Peyer's patch (tissue), 4 donors: ENCODE measurements around the gene CHRD.
A peak's percentile ranks its signal among the peaks of the same experiment; 100 is the strongest.

Experiments
- CTCF ChIP-seq, 6 experiments: fragments of 450-650 bp in 4 of 6; fragments of 200-600 bp in 2 of 6; sonication (generic) in 1 of 6; IDR thresholded peaks; one replicate each; pipeline ENCODE4 v1.5.1; 2017 to 2019; ENCODE audit warnings: antibody characterized with exemption in 6 of 6, mild to moderate bottlenecking in 3 of 6, moderate library complexity in 1 of 6
- POLR2A ChIP-seq, 2 donors: fragments of 450-650 bp; IDR thresholded peaks; one replicate each; pipeline ENCODE4 v1.5.1; 2017; ENCODE audit warnings: antibody characterized with exemption in 2 of 2, mild to moderate bottlenecking in 2 of 2, moderate library complexity in 2 of 2

DNA sequence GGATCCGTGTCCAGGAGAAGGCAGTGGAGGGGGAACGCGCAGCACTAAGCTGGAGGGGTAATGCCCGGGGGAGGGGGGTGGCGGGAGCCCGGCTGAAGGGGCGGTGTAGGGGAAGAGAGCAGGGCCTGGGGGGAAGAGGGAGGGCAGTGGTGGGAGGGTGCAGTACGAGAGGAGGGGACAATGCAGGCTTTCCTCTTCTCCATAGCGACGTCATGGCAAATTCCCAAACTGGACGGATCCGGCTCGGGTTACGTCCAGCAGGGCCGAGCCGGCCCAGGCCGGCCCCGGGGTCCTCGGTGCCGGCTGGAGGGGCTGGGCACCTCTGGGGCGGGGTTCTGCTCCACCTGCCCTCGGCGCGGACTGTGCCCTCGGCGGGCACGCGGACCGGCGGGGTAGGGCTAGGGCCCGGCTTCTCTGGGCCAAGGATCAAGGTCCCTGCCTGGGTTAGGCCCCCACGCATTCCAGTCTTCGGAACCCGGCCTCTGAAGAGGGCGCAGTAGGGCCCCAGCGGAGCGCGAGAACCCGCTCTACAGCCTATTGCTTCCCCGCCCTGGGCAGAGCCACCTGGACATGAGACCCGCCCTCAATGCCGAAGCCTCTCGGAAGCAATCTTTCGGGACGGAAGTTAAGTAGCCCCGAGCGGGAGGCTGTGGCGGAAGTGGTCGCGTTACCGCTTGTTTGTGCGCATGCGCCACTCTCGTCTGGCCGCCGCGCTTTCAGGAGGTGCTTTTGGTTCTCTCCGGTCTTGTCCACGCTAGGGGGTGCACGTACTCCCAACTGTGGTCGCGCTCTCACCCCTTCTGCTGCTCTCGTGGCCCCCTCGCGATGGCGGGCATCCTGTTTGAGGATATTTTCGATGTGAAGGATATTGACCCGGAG lies 16.9 kb upstream of the CHRD start:
- TF ChIP-seq POLR2A (IDR thresholded peaks at IDR 0.05) (peak; percentile 60 to 83), CTCF (IDR thresholded peaks at IDR 0.05) (peak; percentile 25 to 58 (median 50))
